Activated T-helper 2 cell treated with anti-CD3 and anti-CD28 coated beads, Interferon-gamma antibody, Interleukin-2, Interleukin-4, amounts not matched to agents 10 μg/mL and 5 μg/mL and 100 μg/mL, durations not matched to agents 14 hours and 24 hours and 36 hours (primary cell): Measurements from ENCODE around the gene SLC35F4. TPM values are rescaled to one million over a fixed set of nuclear protein-coding genes. Genes with fewer than 3 reads are reported as not detected.

Experiments used
- DNase-seq: peaks from one replicate; pipeline ENCODE4 v3.0.0; 2021; ENCODE audit warnings: low spot score
- H3K27ac Mint-ChIP-seq: one replicate; pipeline ENCODE4 v1.8.0; 2021; ENCODE audit warnings: mixed read lengths
- H3K27me3 Mint-ChIP-seq: one replicate; pipeline ENCODE4 v1.8.0; 2021; ENCODE audit warnings: low read depth, mixed read lengths
- H3K36me3 Mint-ChIP-seq: one replicate; pipeline ENCODE4 v1.8.0; 2021; ENCODE audit warnings: low read depth, mixed read lengths
- H3K4me1 Mint-ChIP-seq: one replicate; pipeline ENCODE4 v1.8.0; 2021; ENCODE audit warnings: low read depth, mixed read lengths
- H3K4me3 Mint-ChIP-seq: one replicate; pipeline ENCODE4 v1.8.0; 2021; ENCODE audit warnings: low read depth, mild to moderate bottlenecking, moderate library complexity, mixed read lengths
- H3K9me3 Mint-ChIP-seq: one replicate; pipeline ENCODE4 v1.8.0; 2021; ENCODE audit warnings: mixed read lengths
- intact Hi-C: fragments of 100-400 bp; cut with micrococcal nuclease; formaldehyde crosslinking; loops from one replicate; pipeline ENCODE4 v1.15.1; 2023
- total RNA-seq: library from RNA; stranded (reverse); gene quantifications from 2 replicates; pipeline ENCODE4 v1.2.3, GENCODE V29; 2022

Gene SLC35F4
- total RNA-seq, 1 donor from 2014 or later: not detected

DNA sequence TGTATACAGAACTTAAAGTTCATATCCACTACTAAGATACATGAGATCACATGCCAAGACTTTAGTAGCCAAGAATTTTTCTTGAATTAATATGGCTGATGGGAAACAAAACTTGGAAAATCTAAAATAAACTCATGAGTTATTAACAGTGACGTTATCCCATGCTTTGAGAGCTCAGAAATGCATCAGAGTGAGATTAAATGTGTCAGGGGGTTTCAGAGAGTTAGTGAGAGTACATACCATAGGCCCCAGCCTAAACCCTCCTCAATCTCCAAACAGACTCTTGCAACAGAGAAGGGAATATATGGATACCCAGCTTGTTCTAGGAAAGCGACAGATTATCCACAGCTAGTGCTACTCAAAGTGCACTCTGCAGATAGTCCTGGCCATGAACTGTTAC, 19.3 kb downstream of the SLC35F4 start:
- intact Hi-C loops: no loop called here
- Mint-ChIP-seq H3K9me3 (no peaks in the 10 kb centered on the region), H3K27me3 (no peaks in the 10 kb centered on the region), H3K36me3 (no peaks in the 10 kb centered on the region), H3K4me3 (no peak overlapping the region), H3K4me1 (no peaks in the 10 kb centered on the region), H3K27ac (no peak overlapping the region)
- no peak for DNase-seq

DNA sequence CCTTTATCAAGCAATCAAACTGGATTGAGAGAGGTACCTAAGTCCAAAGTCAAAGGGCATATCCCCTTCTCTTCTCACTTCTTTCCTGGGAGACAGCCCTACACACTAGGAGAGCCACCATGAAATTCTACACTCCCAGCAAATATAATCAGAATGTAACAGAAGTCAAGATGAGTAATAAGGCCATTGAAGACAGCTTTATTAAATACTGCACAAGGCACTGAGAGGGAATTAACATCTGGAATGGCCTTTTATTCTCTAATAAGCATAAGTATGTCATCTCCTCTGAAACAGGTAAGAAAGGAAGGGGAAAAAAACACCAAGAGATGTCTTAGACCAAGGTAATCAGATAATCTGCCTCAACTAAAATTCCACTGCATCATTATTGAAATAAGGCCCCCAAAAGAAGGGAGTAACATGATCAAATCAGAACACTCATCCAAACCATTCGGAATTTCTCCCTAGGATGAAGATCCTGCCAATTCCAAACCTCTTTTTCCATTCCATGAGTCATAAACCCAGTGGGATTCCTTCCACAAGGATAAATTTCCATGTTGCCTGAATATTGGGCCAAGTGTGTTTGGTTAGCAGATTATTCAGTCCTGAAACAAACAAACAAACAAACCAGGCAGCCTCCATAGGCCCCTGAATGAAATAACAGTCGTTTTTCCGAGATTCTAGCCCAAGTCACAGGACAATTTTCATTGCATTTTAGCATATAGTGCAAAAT, 19.9 kb downstream of the SLC35F4 start:
- no peaks in the 10 kb centered on the region for H3K27me3 Mint-ChIP-seq
- no peaks in the 10 kb centered on the region for H3K36me3 Mint-ChIP-seq
- H3K27ac Mint-ChIP-seq: no peak overlapping the region
- H3K9me3 Mint-ChIP-seq: no peaks in the 10 kb centered on the region
- H3K4me1 Mint-ChIP-seq: no peaks in the 10 kb centered on the region
- no peak overlapping the region for H3K4me3 Mint-ChIP-seq
- DNase-seq: no peak
- intact Hi-C loops: no loop called here

DNA sequence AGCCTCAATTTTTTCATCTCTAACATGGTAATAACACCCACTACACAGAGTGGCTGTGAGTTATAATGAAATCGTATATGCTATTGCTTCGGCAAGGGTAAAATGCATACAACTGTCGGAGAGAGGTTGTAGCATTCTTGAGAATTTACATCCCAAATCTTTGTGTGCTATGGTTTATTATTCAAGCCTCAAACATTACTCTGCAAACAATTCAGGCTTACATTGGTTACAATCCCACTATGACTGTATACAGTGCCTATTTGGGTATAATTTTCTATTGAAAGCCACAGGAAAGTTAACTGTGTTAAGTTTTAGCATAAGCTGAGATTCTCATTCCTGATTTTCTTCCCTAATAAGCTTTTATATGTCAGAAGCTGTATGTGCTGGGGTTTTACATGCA, 20.6 kb downstream of the SLC35F4 start:
- intact Hi-C loops: no loop called here
- H3K27ac Mint-ChIP-seq: no peak overlapping the region
- no peaks in the 10 kb centered on the region for H3K36me3 Mint-ChIP-seq
- no peaks in the 10 kb centered on the region for H3K4me1 Mint-ChIP-seq
- DNase-seq: no peak
- no peak overlapping the region for H3K4me3 Mint-ChIP-seq
- no peaks in the 10 kb centered on the region for H3K9me3 Mint-ChIP-seq
- no peaks in the 10 kb centered on the region for H3K27me3 Mint-ChIP-seq

DNA sequence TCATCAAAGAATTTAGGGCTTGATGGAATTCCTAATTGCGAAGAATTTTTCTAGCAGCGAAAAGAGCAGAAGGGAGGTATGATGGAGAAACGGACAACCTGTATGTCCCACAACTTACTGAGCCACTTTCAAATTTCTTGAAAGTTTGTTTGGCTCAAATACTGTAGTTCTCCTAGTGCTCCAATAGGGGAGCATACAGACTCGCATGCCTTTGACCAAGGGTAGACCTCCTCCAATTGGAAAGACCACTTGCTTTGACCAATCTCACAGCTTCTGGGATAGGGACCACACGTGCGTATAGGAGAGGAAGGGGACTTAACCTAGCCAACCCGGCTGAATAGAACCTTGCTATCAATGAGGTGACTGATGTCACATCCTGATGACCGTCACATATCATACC, 28.6 kb downstream of the SLC35F4 start:
- Mint-ChIP-seq H3K9me3 (no peaks in the 10 kb centered on the region), H3K4me3 (no peak overlapping the region)
- intact Hi-C loops: no loop called here

GRCh38 chr14:57835766-57836165, 30.1 kb downstream of the SLC35F4 start:
- Mint-ChIP-seq H3K9me3 (no peaks in the 10 kb centered on the region), H3K4me3 (no peak overlapping the region), H3K27ac (no peak overlapping the region), H3K4me1 (no peaks in the 10 kb centered on the region), H3K27me3 (no peaks in the 10 kb centered on the region), H3K36me3 (no peaks in the 10 kb centered on the region)
- DNase-seq: no peak
- intact Hi-C loops: no loop called here

More for the DNA sequence above, 28.6 kb downstream of the SLC35F4 start:
- H3K4me1 Mint-ChIP-seq: no peaks in the 10 kb centered on the region
- no peak overlapping the region for H3K27ac Mint-ChIP-seq
- no peak for DNase-seq
- H3K27me3 Mint-ChIP-seq: no peaks in the 10 kb centered on the region
- H3K36me3 Mint-ChIP-seq: no peaks in the 10 kb centered on the region

- Mint-ChIP-seq H3K27ac (no peak overlapping the region), H3K9me3 (no peaks in the 10 kb centered on the region), H3K27me3 (no peaks in the 10 kb centered on the region), H3K4me3 (no peak overlapping the region), H3K4me1 (no peaks in the 10 kb centered on the region), H3K36me3 (no peaks in the 10 kb centered on the region)
- no peak for DNase-seq
- intact Hi-C loops: no loop called here
These were observed 30.9 kb downstream of the SLC35F4 start for GRCh38 chr14:57834961-57835360.

DNA sequence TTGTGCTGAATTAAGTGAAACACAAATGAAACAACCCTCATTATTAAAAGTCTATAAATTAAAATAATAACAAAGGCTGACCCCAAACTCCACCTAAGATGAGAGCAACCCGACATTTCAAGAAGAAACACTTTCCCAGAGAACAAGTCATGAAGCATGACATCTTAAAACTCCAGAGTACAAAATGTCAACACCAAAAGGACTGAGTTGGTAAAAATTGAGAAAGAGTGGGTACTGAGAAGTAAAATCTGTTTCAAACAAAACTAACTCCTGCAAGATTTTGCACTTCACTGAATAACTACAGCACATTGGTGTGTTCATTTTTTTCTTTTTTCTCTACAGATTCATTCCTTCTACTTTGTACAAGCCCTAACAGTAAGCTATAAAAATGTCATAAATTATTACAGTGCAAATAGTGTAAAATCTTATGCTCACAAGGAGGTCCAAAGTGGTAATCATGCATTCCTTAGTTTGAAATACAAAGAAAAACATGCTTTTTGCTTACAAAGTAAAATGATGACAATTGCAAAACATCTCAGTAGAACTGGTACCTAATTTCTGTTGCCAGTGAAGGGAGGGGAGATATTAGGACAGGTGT, 31.8 kb downstream of the SLC35F4 start:
- H3K4me1 Mint-ChIP-seq: no peaks in the 10 kb centered on the region
- no peaks in the 10 kb centered on the region for H3K27me3 Mint-ChIP-seq
- DNase-seq: no peak
- no peaks in the 10 kb centered on the region for H3K36me3 Mint-ChIP-seq
- no peaks in the 10 kb centered on the region for H3K9me3 Mint-ChIP-seq
- intact Hi-C loops: no loop called here
- no peak overlapping the region for H3K27ac Mint-ChIP-seq
- H3K4me3 Mint-ChIP-seq: no peak overlapping the region

DNA sequence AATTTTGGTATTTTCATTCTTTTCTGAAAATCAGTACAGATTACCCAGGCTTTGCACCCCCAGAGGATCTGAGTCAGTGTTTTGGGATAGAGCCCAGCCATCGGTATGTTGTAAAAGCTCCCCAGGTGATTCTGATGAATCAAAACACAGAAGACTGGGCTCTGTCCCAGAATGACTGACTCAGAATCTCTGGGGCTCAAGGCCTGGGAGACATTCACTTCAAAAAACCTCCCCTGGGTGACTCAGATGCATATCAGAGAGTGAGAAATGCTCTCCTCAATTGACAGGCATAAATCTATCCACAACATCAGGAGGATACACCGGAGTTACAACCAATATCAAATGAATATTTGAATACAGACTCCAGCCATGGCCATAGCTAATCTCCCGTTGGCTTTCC, 32.6 kb downstream of the SLC35F4 start:
- Mint-ChIP-seq H3K27ac (no peak overlapping the region), H3K36me3 (no peaks in the 10 kb centered on the region), H3K27me3 (no peaks in the 10 kb centered on the region), H3K4me1 (no peaks in the 10 kb centered on the region), H3K4me3 (no peak overlapping the region), H3K9me3 (no peaks in the 10 kb centered on the region)
- DNase-seq: no peak
- intact Hi-C loops: no loop called here

GRCh38 chr14:57831981-57832380, 33.9 kb downstream of the SLC35F4 start:
- no peak for DNase-seq
- Mint-ChIP-seq H3K27me3 (no peaks in the 10 kb centered on the region), H3K4me3 (no peak overlapping the region), H3K4me1 (no peaks in the 10 kb centered on the region), H3K9me3 (no peaks in the 10 kb centered on the region), H3K27ac (no peak overlapping the region), H3K36me3 (no peaks in the 10 kb centered on the region)
- intact Hi-C loops: no loop called here

DNA sequence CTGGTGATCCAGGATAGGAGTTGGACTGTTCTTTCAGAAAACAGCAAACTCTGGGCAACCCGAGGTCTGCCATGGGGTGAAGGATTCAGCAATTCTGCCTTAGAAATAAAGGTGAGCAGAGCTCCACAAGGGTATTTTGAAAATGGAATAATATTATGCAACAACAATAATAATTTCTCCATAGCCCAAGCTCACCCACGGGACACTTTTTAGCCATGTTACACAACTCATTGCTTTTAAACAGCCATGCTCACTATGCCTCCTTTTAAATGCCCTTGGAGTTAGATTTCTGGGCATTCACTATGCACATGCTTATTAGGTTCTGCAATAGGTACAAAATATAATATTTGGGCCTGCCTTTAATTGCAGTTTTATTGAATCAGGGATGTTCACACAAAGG, 37.2 kb downstream of the SLC35F4 start:
- Mint-ChIP-seq H3K4me3 (no peak overlapping the region), H3K9me3 (no peaks in the 10 kb centered on the region), H3K4me1 (no peaks in the 10 kb centered on the region), H3K27ac (no peak overlapping the region), H3K27me3 (no peaks in the 10 kb centered on the region), H3K36me3 (no peaks in the 10 kb centered on the region)
- no peak for DNase-seq
- intact Hi-C loops: no loop called here

- Mint-ChIP-seq H3K27ac (no peak overlapping the region), H3K4me3 (no peak overlapping the region), H3K36me3 (no peaks in the 10 kb centered on the region), H3K4me1 (no peaks in the 10 kb centered on the region), H3K9me3 (no peaks in the 10 kb centered on the region), H3K27me3 (no peaks in the 10 kb centered on the region)
- intact Hi-C loops: no loop called here
- DNase-seq: no peak
These were observed 42.8 kb downstream of the SLC35F4 start for GRCh38 chr14:57823015-57823660.

DNA sequence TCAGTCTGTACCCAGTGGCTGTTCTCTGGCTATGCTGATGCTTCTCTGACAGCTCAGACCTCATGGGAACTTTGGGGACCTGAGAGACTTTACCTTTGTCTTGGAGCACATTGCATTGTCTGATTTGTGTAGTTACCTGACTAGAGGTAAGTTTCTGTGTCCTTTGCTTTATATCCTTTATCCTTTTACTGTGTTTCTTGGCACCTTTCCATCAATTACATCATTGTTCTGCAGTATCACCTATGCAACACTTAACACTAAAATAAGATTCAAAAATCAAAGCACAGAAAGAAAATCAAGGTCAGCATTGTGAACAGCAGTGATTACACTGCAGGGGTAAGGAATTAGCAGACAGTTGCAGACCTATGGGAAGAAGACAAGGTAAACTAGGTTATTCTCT, 43.8 kb downstream of the SLC35F4 start:
- Mint-ChIP-seq H3K4me3 (no peak overlapping the region), H3K36me3 (no peaks in the 10 kb centered on the region), H3K9me3 (no peaks in the 10 kb centered on the region), H3K4me1 (no peaks in the 10 kb centered on the region), H3K27ac (no peak overlapping the region), H3K27me3 (no peaks in the 10 kb centered on the region)
- intact Hi-C loops: no loop called here
- no peak for DNase-seq

DNA sequence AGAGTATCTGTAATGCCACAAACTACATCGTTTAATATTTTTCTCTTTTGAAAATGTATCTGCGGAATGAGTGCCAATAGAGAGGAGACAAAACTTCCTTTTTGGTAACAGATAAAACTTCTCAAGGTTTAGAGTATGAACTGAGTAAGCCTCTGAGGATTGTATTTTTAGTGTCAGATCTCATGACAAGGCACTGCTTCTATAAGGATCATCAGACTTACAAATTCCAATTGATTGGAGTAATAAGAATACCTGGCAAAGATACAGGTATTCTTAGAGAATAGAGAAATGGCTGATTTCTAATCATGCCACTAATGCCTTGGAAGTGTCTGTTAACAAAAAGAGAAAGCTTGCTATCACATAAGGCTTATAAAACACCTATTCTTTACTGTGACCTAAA, 45.3 kb downstream of the SLC35F4 start:
- no peaks in the 10 kb centered on the region for H3K27me3 Mint-ChIP-seq
- H3K36me3 Mint-ChIP-seq: no peaks in the 10 kb centered on the region
- H3K4me3 Mint-ChIP-seq: no peak overlapping the region
- H3K9me3 Mint-ChIP-seq: no peaks in the 10 kb centered on the region
- intact Hi-C loops: no loop called here
- H3K27ac Mint-ChIP-seq: no peak overlapping the region
- H3K4me1 Mint-ChIP-seq: peaks cover 3% of the 10 kb centered on the region
- no peak for DNase-seq
